WTC11 (cell line): ENCODE results near the gene CDK5RAP2.

Experiments
- CTCF ChIP-seq: fragments of 200-600 bp; IDR thresholded peaks from 2 replicates; pipeline ENCODE4 v1.8.0; 2022; ENCODE audit warnings: antibody characterized with exemption
- SP1 ChIP-seq: sonication (generic); formaldehyde crosslinking; conservative IDR thresholded peaks from 2 replicates; pipeline ENCODE4 v1.8.1; 2022; ENCODE audit warnings: missing genetic modification reagents
- USF2 ChIP-seq: sonication (generic); formaldehyde crosslinking; IDR thresholded peaks from 2 replicates; pipeline ENCODE4 v1.8.1; 2023; ENCODE audit warnings: mild to moderate bottlenecking, missing genetic modification reagents, moderate library complexity
- ZNF416 ChIP-seq: fragments of 250-450 bp; sonication (Bioruptor Pico); IDR thresholded peaks from 2 replicates; pipeline ENCODE4 v1.9.0; 2021; ENCODE audit warnings: mild to moderate bottlenecking, inconsistent platforms

GRCh38 chr9:120541921-120542320, 38.0 kb downstream of the CDK5RAP2 start:
- TF ChIP-seq CTCF (no peak), USF2 (CRISPR knock-in tag) (no peak), SP1 (no peak), ZNF416 (CRISPR knock-in tag) (no peak)
